C4-2B (cell line): Measurements from ENCODE around the gene NLRC3.
A peak's percentile ranks its signal among the peaks of the same experiment; 100 is the strongest.

Experiments used
- H3K27ac ChIP-seq: fragments of 450-650 bp; 2 replicates; pipeline ENCODE4 v1.5.1; 2017
- CTCF ChIP-seq: fragments of 450-650 bp; conservative IDR thresholded peaks from 2 replicates; pipeline ENCODE4 v1.5.1; 2017; ENCODE audit warnings: mild to moderate bottlenecking
- ZFX ChIP-seq: fragments of 450-650 bp; IDR thresholded peaks from 2 replicates; pipeline ENCODE4 v1.6.1; 2017

NLRC3 gene

GRCh38 chr16:3511286-3512180, 65.7 kb downstream of the NLRC3 start:
- no peak overlapping the region for H3K27ac ChIP-seq
- TF ChIP-seq ZFX (no peak), CTCF (no peak)

- no peak for TF ChIP-seq CTCF
- TF ChIP-seq ZFX, result no peak
- H3K27ac ChIP-seq, result no peak overlapping the region
Observed at GRCh38 chr16:3510416-3510815, 66.8 kb downstream of the NLRC3 start.

- TF ChIP-seq CTCF (no peak), ZFX (no peak)
- H3K27ac ChIP-seq, result no peak overlapping the region
Observed at GRCh38 chr16:3509470-3509928, 67.7 kb downstream of the NLRC3 start.

- no peak overlapping the region for H3K27ac ChIP-seq
- no peak for TF ChIP-seq CTCF
- no peak for TF ChIP-seq ZFX
Observed at GRCh38 chr16:3508736-3509135, 68.5 kb downstream of the NLRC3 start.

- TF ChIP-seq ZFX (no peak), CTCF (no peak)
Observed at GRCh38 chr16:3503523-3503922, 73.7 kb downstream of the NLRC3 start.

GRCh38 chr16:3501783-3502400, 75.3 kb downstream of the NLRC3 start:
- peak overlapping the region; percentile 72 for H3K27ac ChIP-seq

More at GRCh38 chr16:3503523-3503922, 73.7 kb downstream of the NLRC3 start:
- no peak overlapping the region for H3K27ac ChIP-seq

GRCh38 chr16:3501412-3501761, 75.8 kb downstream of the NLRC3 start:
- peak overlapping the region; percentile 72 for H3K27ac ChIP-seq

More at GRCh38 chr16:3501783-3502400, 75.3 kb downstream of the NLRC3 start:
- no peak for TF ChIP-seq ZFX
- TF ChIP-seq CTCF, result no peak
